ENCODE results near the gene NOL3. TPM values are rescaled to one million over a fixed set of nuclear protein-coding genes. Genes with fewer than 3 reads are reported as not detected.
A peak's percentile ranks its signal among the peaks of the same experiment; 100 is the strongest.

Gene NOL3
- total and polyA plus RNA-seq, 9 of the 15 experiments (the other 6 are each of a cell fraction or from before 2014, with no cell fraction given), result 0.45 to 14.0 (median 5.4) TPM

DNA sequence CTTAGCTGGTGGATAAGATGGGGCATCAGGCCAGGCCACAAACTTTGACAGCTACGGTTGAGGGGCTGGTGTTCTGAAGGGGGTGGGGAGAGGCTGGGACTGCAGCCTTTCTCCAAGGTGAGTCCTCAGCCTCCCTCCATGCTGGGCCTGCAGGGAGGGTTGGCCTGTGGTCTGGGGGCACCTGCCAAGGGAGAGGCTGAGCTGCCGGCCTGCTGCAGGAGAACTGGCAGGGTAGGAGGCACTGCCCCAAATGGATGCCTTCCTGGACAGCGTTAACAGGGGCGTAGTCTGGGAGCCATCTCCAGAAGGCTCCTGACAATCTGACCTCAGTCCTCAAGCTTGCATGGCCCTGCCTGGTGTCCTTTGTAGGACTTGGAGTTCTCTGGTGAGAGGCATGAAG lies 33.7 kb downstream of the NOL3 start:
- Histone ChIP-seq H4K20me1 (replicated peaks; ENCODE audit: control insufficient read depth, insufficient read depth, low read length) (no peaks in the 10 kb centered on the region; the same call in 1 of the 2 replicates), H3K9me3 (replicated peaks; ENCODE audit: control insufficient read depth, insufficient read depth, low read depth, low read length) (no peaks in the 10 kb centered on the region), H3K4me2 (ENCODE audit: insufficient read depth, low read length) (no peak overlapping the region), H3K4me3 (no peak overlapping the region), H3K9ac (ENCODE audit: insufficient read depth in 1 of 2, low read depth in 2 of 2, low read length in 2 of 2) (peak overlapping the region in 1 of 2 experiments; percentile 13; a peak in 1 of 4 replicates), H3K27ac (ENCODE audit: extremely low read depth, low read depth, low read length) (no peak overlapping the region), H3K27me3 (ENCODE audit: control insufficient read depth in 2 of 2, insufficient read depth in 2 of 2, low read length in 2 of 2) (no peaks in the 10 kb centered on the region), H3K79me2 (ENCODE audit: control insufficient read depth, insufficient read depth, low read length) (no peaks in the 10 kb centered on the region), H2AFZ (ENCODE audit: low read depth, low read length) (no peak overlapping the region), H3K9me1 (ENCODE audit: control insufficient read depth, insufficient read depth, low read length) (peaks cover 3% of the 10 kb centered on the region), H3K4me1 (replicated peaks in 1 of 2; ENCODE audit: control insufficient read depth in 2 of 2, insufficient read depth in 2 of 2, low read length in 2 of 2) (peaks cover 10 to 54% of the 10 kb centered on the region in 2 experiments; a peak in 4 of 5 replicates), H3K36me3 (ENCODE audit: control insufficient read depth, insufficient read depth, low read length) (peaks cover 52% of the 10 kb centered on the region; the same call in 2 of the 3 replicates)
- POLR2A ChIA-PET, result interaction anchor here (0.5 to 2.2 kb wide), 4 partner anchors 11 to 208 kb away, joined by 3 to 6 read pairs (median 4); no protein-coding TSS in a partner anchor
- in situ Hi-C loops (cut with MboI), result no loop called here
- DNase-seq (ENCODE audit: extremely low read depth in 1 of 4, low spot score in 3 of 4) (no peak), ATAC-seq (no peak), FAIRE-seq (no peak)
- CTCF ChIA-PET (ENCODE audit: low intra/inter-chr PET ratio), result no interaction called here
- 92% methylated on average over 4 of the region's 4 CpGs for WGBS (ENCODE audit: insufficient coverage, low coverage, missing lambda C conversion rate)
- BruUV-seq (replicated peaks), result no TSS peak
- no peak for TF ChIP-seq ZFX (CRISPR knock-in tag; IDR thresholded peaks at IDR 0.05)
- no peak for TF ChIP-seq RBM14 (IDR thresholded peaks at IDR 0.05; ENCODE audit: borderline replicate concordance, insufficient read depth, low read depth, low read length)
- TF ChIP-seq KHSRP (IDR thresholded peaks at IDR 0.05), result no peak
- TF ChIP-seq PML (IDR thresholded peaks at IDR 0.05; ENCODE audit: low read length), result no peak
- no peak for TF ChIP-seq ZNF124 (CRISPR knock-in tag; IDR thresholded peaks at IDR 0.05)
- TF ChIP-seq, protein P1, sequence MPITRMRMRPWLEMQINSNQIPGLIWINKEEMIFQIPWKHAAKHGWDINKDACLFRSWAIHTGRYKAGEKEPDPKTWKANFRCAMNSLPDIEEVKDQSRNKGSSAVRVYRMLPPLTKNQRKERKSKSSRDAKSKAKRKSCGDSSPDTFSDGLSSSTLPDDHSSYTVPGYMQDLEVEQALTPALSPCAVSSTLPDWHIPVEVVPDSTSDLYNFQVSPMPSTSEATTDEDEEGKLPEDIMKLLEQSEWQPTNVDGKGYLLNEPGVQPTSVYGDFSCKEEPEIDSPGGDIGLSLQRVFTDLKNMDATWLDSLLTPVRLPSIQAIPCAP (CRISPR knock-in tag; IDR thresholded peaks at IDR 0.05; ENCODE audit: borderline replicate concordance), result no peak
- no peak for TF ChIP-seq SETDB1 (IDR thresholded peaks at IDR 0.05; ENCODE audit: low read length)
- intact Hi-C loops (cut with micrococcal nuclease), result no loop called here
